WERI-Rb-1 (cell line): ENCODE results near the gene ZNF469.

ENCODE experiments used
- DNase-seq: peaks from one replicate; pipeline ENCODE4 v3.0.0-alpha.2; 2020
- H3K27ac ChIP-seq: fragments of 250-450 bp; sonication (Bioruptor Pico); 2 replicates; pipeline ENCODE4 v1.5.1; 2020; ENCODE audit warnings: mild to moderate bottlenecking, moderate library complexity
- H3K27me3 ChIP-seq: fragments of 250-450 bp; sonication (Bioruptor Pico); 2 replicates; pipeline ENCODE4 v1.5.1; 2021; ENCODE audit warnings: mild to moderate bottlenecking, low read depth, moderate library complexity; ENCODE audit not compliant: insufficient read depth, severe bottlenecking
- H3K36me3 ChIP-seq: fragments of 250-450 bp; sonication (Bioruptor Pico); 2 replicates; pipeline ENCODE4 v1.5.1; 2020; ENCODE audit warnings: mild to moderate bottlenecking, moderate library complexity
- H3K4me3 ChIP-seq: 2 replicates; pipeline ENCODE4 v1.5.1; 2011; ENCODE audit warnings: low read depth, mild to moderate bottlenecking, control low read depth, low read length
- H3K9me3 ChIP-seq: fragments of 250-450 bp; sonication (Bioruptor Pico); 2 replicates; pipeline ENCODE4 v1.5.1; 2021; ENCODE audit warnings: mild to moderate bottlenecking, moderate library complexity; ENCODE audit not compliant: severe bottlenecking
- TF ChIP-seq, protein P1 (sequence below): IDR thresholded peaks from 2 replicates; pipeline ENCODE4 v1.5.1; 2011; ENCODE audit warnings: low read depth, mild to moderate bottlenecking, control low read depth, inconsistent platforms, low read length

The ZNF469 gene

DNA sequence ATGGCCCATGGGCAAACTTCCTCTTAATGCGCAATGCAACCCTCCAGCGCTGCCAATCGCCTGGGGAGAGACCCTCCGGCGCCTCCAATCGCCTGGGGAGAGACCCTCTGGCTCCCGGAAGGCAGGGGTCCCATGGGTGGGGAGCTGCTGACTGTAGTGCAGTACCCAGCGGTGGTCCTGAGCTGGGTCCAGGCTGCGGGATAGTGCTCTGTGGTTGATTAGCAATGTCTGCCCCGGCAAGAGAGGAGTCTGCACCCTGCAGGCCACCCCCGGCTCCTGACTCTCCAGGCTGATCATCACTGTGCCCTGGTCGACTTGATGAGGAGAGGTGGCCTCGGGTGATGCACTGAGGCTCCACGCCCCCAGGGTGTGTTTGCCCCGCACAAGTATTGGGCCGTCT is 44.6 kb upstream of the ZNF469 start:
- H3K27me3 ChIP-seq, result no peaks in the 10 kb centered on the region
- TF ChIP-seq, protein P1, sequence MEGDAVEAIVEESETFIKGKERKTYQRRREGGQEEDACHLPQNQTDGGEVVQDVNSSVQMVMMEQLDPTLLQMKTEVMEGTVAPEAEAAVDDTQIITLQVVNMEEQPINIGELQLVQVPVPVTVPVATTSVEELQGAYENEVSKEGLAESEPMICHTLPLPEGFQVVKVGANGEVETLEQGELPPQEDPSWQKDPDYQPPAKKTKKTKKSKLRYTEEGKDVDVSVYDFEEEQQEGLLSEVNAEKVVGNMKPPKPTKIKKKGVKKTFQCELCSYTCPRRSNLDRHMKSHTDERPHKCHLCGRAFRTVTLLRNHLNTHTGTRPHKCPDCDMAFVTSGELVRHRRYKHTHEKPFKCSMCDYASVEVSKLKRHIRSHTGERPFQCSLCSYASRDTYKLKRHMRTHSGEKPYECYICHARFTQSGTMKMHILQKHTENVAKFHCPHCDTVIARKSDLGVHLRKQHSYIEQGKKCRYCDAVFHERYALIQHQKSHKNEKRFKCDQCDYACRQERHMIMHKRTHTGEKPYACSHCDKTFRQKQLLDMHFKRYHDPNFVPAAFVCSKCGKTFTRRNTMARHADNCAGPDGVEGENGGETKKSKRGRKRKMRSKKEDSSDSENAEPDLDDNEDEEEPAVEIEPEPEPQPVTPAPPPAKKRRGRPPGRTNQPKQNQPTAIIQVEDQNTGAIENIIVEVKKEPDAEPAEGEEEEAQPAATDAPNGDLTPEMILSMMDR, result no peak
- H3K36me3 ChIP-seq, result no peaks in the 10 kb centered on the region
- no peaks in the 10 kb centered on the region for H3K9me3 ChIP-seq
- no peak overlapping the region for H3K27ac ChIP-seq
- no peak overlapping the region for H3K4me3 ChIP-seq
- DNase-seq, result no peak

DNA sequence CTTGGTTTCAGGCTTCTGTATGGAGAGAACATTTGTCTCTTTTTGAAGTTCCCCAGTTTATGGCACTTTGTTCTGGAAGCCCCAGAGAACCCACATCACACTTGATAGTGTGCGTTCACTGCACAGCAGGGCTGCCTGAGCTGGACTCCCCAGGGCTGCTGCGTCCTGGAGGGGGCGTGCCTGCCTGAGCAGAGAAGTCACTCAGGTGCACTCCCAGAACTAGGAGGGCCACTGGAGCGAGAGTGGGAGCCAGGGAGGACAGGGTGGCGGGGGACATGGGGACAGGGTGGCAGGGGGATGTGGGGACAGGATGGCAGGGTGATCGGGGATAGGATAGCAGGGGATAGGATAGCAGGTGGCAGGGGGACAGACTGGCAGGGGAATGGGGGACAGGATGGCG is 43.9 kb upstream of the ZNF469 start:
- Histone ChIP-seq H3K36me3 (no peaks in the 10 kb centered on the region), H3K27ac (no peak overlapping the region), H3K27me3 (no peaks in the 10 kb centered on the region), H3K9me3 (no peaks in the 10 kb centered on the region), H3K4me3 (no peak overlapping the region)
- TF ChIP-seq, protein P1, result no peak
- no peak for DNase-seq

DNA sequence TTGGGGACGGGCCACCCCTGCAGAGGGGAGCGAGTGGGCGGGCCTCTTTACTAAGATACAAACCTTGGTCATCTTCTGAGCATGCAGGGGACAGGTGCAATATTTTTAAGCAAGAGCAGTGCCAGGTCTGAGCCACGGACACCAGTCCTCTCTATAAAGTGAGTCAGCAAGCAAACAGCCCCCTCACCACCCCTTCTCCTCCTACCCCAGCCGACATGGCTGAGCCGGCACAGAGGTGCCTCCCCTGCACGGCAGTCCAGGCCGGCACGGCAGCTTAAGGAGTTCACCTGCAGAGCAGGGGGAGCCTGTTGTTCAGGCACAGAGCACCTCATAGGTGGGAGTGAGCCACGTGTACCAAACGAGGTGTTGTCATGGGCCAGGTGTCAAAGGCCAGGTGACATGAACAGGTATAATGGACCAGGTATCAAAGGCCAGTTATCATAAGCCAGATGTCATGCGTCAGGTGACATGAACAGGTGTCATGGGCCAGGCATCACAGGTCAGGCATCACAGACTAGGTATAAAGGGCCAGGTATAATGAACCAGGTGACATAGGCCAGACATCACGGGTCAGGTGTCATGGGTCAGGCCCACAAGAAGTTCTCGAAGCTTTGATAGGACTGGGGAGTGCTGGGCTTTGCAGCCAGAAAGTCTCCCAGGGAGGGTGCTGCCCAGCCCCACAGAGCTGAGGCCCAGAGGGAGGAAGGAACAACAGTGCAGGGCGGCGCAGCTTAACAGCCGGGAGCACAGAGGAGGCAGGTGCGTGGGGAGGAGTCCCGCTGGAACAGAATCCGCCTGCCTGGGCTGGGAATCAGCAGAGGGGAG is 42.6 kb upstream of the ZNF469 start:
- TF ChIP-seq, protein P1, result no peak
- Histone ChIP-seq H3K9me3 (no peaks in the 10 kb centered on the region), H3K4me3 (no peak overlapping the region), H3K27me3 (no peaks in the 10 kb centered on the region), H3K27ac (no peak overlapping the region), H3K36me3 (no peaks in the 10 kb centered on the region)
- peak; percentile 17 for DNase-seq

DNA sequence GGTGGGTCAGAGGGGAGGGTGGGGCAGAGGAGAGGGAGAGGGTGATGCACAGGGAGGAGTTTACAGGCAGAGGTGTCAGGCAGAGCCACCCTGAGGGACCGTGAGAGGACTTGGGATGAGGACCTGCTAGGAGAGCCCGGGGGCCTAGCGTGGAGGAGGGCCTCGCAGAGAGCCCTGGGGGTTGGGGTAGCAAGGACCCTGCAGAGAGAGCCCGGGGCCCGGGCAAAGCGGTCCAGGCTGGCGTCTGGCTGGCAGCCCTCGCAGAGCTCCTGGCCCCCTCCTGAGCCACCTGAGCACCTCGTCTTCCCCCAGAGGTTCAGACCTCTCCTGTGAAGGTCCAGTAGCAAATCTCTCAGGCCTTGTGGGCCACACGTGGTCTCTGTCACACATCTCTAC is 42.0 kb upstream of the ZNF469 start:
- no peak overlapping the region for H3K27ac ChIP-seq
- no peak overlapping the region for H3K4me3 ChIP-seq
- TF ChIP-seq, protein P1, result no peak
- H3K36me3 ChIP-seq, result no peaks in the 10 kb centered on the region
- no peak for DNase-seq
- H3K27me3 ChIP-seq, result no peaks in the 10 kb centered on the region
- no peaks in the 10 kb centered on the region for H3K9me3 ChIP-seq

DNA sequence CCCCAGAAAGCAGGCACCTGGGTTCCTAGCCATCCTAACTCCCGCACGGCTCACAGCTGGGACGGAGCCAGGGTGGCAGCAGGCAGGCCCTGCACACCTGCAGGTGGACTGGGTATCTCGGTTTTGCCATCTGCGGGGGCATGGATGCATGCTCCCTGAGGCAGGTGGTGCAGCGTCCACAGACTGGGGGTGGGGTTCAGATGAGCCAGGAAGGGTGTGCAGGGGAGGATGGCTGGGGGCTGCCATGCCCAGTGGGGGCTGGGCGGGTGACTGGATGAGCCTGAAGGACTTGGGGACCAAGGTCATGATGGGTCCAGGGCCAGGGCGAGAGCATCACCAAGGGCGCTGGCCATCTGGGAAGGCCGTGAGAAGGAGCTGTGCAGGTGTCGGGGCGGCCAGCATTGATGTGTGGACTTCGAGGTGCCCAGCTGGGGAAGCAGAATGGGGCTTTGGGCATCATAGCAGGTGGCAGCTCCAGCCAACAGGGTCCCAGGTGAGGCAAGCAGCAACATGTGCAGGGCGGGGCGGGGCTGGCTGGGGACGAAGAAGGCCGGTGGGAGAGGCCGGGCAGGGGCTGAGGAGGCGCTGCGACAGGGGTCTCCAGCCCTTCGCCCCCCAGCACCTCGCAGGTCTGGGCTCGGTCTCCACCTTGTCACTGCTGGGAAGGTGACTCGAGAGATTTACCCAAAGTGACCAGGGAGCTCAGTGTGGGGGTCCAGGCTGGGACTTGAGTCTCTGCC is 41.0 kb upstream of the ZNF469 start:
- H3K4me3 ChIP-seq, result no peak overlapping the region
- no peaks in the 10 kb centered on the region for H3K27me3 ChIP-seq
- TF ChIP-seq, protein P1, result no peak
- no peak for DNase-seq
- H3K9me3 ChIP-seq, result no peaks in the 10 kb centered on the region
- H3K27ac ChIP-seq, result no peak overlapping the region
- no peaks in the 10 kb centered on the region for H3K36me3 ChIP-seq
